HG03175 (cell line): ENCODE data around the gene PRXL2C.
A peak's percentile ranks its signal among the peaks of the same experiment; 100 is the strongest.
"Not testable (repeated sequence)": the region's sequence is repeated elsewhere in the genome, so short reads cannot be mapped to it uniquely, and the experiment has no call there.

ENCODE experiments used
- ATAC-seq: cut with Tn5 transposase; IDR thresholded peaks from one replicate; pipeline ENCODE4 v1.9.1; 2021; ENCODE audit warnings: mild to moderate bottlenecking, moderate library complexity; ENCODE audit not compliant: unreplicated experiment

The PRXL2C gene

GRCh38 chr9:96655198-96655851 lies at the start of gene PRXL2C:
TSS of gene PRXL2C (minus strand) at chr9:96655317. CDS start at chr9:96655281, 36 bp downstream.
- ATAC-seq, result peak; percentile 69

- not testable (repeated sequence) for ATAC-seq
Measured at GRCh38 chr9:96700721-96701375, 45.7 kb upstream of the PRXL2C start.

GRCh38 chr9:96691326-96691725 lies 36.2 kb upstream of the PRXL2C start:
- no peak for ATAC-seq

GRCh38 chr9:96688745-96689464 lies 33.8 kb upstream of the PRXL2C start:
- no peak for ATAC-seq

GRCh38 chr9:96688187-96688586 lies 33.1 kb upstream of the PRXL2C start:
- no peak for ATAC-seq

- peak; percentile 52 for ATAC-seq
Measured at GRCh38 chr9:96686638-96687335, 31.7 kb upstream of the PRXL2C start.

GRCh38 chr9:96680812-96681499 lies 25.8 kb upstream of the PRXL2C start:
- no peak for ATAC-seq

- no peak for ATAC-seq
Measured at GRCh38 chr9:96674906-96675538, 19.9 kb upstream of the PRXL2C start.

GRCh38 chr9:96673786-96674185 lies 18.7 kb upstream of the PRXL2C start:
- not testable (repeated sequence) for ATAC-seq

GRCh38 chr9:96668868-96669534 lies 13.9 kb upstream of the PRXL2C start:
- no peak for ATAC-seq

- ATAC-seq, result no peak
Measured at GRCh38 chr9:96667363-96667728, 12.2 kb upstream of the PRXL2C start.

- ATAC-seq, result not testable (repeated sequence)
Measured at GRCh38 chr9:96666653-96667362, 11.7 kb upstream of the PRXL2C start.

- no peak for ATAC-seq
Measured at GRCh38 chr9:96665789-96666188, 10.7 kb upstream of the PRXL2C start.

- ATAC-seq, result no peak
Measured at GRCh38 chr9:96663506-96664120, 8.5 kb upstream of the PRXL2C start.

- no peak for ATAC-seq
Measured at GRCh38 chr9:96661711-96662110, 6.6 kb upstream of the PRXL2C start.

- ATAC-seq, result no peak
Measured at GRCh38 chr9:96660692-96661248, 5.7 kb upstream of the PRXL2C start.

GRCh38 chr9:96654450-96655197 lies 493 bp downstream of the PRXL2C start:
- ATAC-seq, result peak; percentile 66

- ATAC-seq, result no peak
Measured at GRCh38 chr9:96651626-96652025, 3.5 kb downstream of the PRXL2C start.
